Measurements from ENCODE around the gene ARID5B. TPM values are rescaled to one million over a fixed set of nuclear protein-coding genes. Genes with fewer than 3 reads are reported as not detected.

ARID5B gene
- total and polyA plus RNA-seq, 5 donors from 2014 or later, result 58.1 to 169 (median 64.0) TPM

GRCh38 chr10:62085821-62086220 is 184.3 kb downstream of the ARID5B start:
- Histone ChIP-seq H3K27me3 (ENCODE audit: control insufficient read depth, insufficient read depth, low read length) (no peaks in the 10 kb centered on the region), H3K4me3 (ENCODE audit: low read depth, low read length) (no peak overlapping the region), H3K9me3 (ENCODE audit: control insufficient read depth in 2 of 2, low read length in 2 of 2) (no peaks in the 10 kb centered on the region), H3K36me3 (ENCODE audit: control insufficient read depth, insufficient read depth, low read length) (peaks cover 54% of the 10 kb centered on the region), H3K4me1 (ENCODE audit: control insufficient read depth, insufficient read depth, low read length, poor library complexity, severe bottlenecking) (peaks cover 64% of the 10 kb centered on the region), H3K27ac (ENCODE audit: insufficient read depth, low read length, poor library complexity, severe bottlenecking) (peak overlapping the region; percentile 89)
- peaks cover 47 to 92% (median 77%) of the 10 kb centered on the region in 4 donors for H3K4me1 Mint-ChIP-seq
- peak overlapping the region; percentile 83 to 90 (median 83) for H3K27ac Mint-ChIP-seq
- peaks cover 52% of the 10 kb centered on the region for H3K36me3 Mint-ChIP-seq
- DNase-seq (no peak), ATAC-seq (ENCODE audit: low read depth in 2 of 2) (no peak)
- H3K27me3 Mint-ChIP-seq, result no peaks in the 10 kb centered on the region
- peak overlapping the region in 3 of 4 donors; percentile 10 to 39 (median 21) for H3K4me3 Mint-ChIP-seq
- H3K9me3 Mint-ChIP-seq, result no peaks in the 10 kb centered on the region

GRCh38 chr10:62087329-62087728 is 185.8 kb downstream of the ARID5B start:
- peak overlapping the region; percentile 41 to 52 (median 51) for H3K27ac Mint-ChIP-seq
- no peak for ATAC-seq (ENCODE audit: low read depth in 2 of 2)
- H3K4me3 Mint-ChIP-seq, result peak overlapping the region in 3 of 4 donors; percentile 3 to 80 (median 53)
- no peaks in the 10 kb centered on the region for H3K27me3 ChIP-seq (ENCODE audit: control insufficient read depth, insufficient read depth, low read length)
- H3K9me3 Mint-ChIP-seq, result no peaks in the 10 kb centered on the region
- no peaks in the 10 kb centered on the region for H3K9me3 ChIP-seq (ENCODE audit: control insufficient read depth in 2 of 2, low read length in 2 of 2)
- peaks cover 42 to 77% (median 67%) of the 10 kb centered on the region in 4 donors for H3K4me1 Mint-ChIP-seq
- H3K4me1 ChIP-seq (ENCODE audit: control insufficient read depth, insufficient read depth, low read length, poor library complexity, severe bottlenecking), result peaks cover 49% of the 10 kb centered on the region
- peak overlapping the region; percentile 8 for H3K27ac ChIP-seq (ENCODE audit: insufficient read depth, low read length, poor library complexity, severe bottlenecking)
- peaks cover 67% of the 10 kb centered on the region for H3K36me3 ChIP-seq (ENCODE audit: control insufficient read depth, insufficient read depth, low read length)
- no peaks in the 10 kb centered on the region for H3K27me3 Mint-ChIP-seq
- H3K36me3 Mint-ChIP-seq, result peaks cover 62% of the 10 kb centered on the region
- H3K4me3 ChIP-seq (ENCODE audit: low read depth, low read length), result no peak overlapping the region
- no peak for DNase-seq

GRCh38 chr10:62088786-62089185 is 187.3 kb downstream of the ARID5B start:
- H3K4me3 Mint-ChIP-seq, result peak overlapping the region in 3 of 4 donors; percentile 28 to 80 (median 53)
- Histone ChIP-seq H3K4me3 (ENCODE audit: low read depth, low read length) (no peak overlapping the region), H3K27ac (ENCODE audit: insufficient read depth, low read length, poor library complexity, severe bottlenecking) (no peak overlapping the region), H3K27me3 (ENCODE audit: control insufficient read depth, insufficient read depth, low read length) (no peaks in the 10 kb centered on the region), H3K36me3 (ENCODE audit: control insufficient read depth, insufficient read depth, low read length) (peaks cover 79% of the 10 kb centered on the region), H3K9me3 (ENCODE audit: control insufficient read depth in 2 of 2, low read length in 2 of 2) (no peaks in the 10 kb centered on the region), H3K4me1 (ENCODE audit: control insufficient read depth, insufficient read depth, low read length, poor library complexity, severe bottlenecking) (peaks cover 35% of the 10 kb centered on the region)
- no peaks in the 10 kb centered on the region for H3K27me3 Mint-ChIP-seq
- peaks cover 44 to 75% (median 61%) of the 10 kb centered on the region in 4 donors for H3K4me1 Mint-ChIP-seq
- no peak for ATAC-seq (ENCODE audit: low read depth in 2 of 2)
- H3K27ac Mint-ChIP-seq, result peak overlapping the region; percentile 66 to 71 (median 71)
- peaks cover 75% of the 10 kb centered on the region for H3K36me3 Mint-ChIP-seq
- H3K9me3 Mint-ChIP-seq, result no peaks in the 10 kb centered on the region
- no peak for DNase-seq

DNA sequence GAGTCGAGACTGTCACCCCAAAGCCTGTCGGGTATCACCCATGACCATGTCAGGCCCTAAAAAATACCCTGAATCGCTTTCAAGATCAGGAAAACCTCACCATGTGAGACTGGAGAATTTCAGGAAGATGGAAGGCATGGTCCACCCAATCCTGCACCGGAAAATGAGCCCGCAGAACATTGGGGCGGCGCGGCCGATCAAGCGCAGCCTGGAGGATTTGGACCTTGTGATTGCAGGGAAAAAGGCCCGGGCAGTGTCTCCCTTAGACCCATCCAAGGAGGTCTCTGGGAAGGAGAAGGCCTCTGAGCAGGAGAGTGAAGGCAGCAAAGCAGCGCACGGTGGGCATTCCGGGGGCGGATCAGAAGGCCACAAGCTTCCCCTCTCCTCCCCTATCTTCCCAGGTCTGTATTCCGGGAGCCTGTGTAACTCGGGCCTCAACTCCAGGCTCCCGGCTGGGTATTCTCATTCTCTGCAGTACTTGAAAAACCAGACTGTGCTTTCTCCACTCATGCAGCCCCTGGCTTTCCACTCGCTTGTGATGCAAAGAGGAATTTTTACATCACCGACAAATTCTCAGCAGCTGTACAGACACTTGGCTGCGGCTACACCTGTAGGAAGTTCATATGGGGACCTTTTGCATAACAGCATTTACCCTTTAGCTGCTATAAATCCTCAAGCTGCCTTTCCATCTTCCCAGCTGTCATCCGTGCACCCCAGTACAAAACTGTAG is 191.0 kb downstream of the ARID5B start:
- peaks cover 79% of the 10 kb centered on the region for H3K36me3 ChIP-seq (ENCODE audit: control insufficient read depth, insufficient read depth, low read length)
- no peak overlapping the region for H3K4me3 Mint-ChIP-seq
- no peaks in the 10 kb centered on the region for H3K27me3 Mint-ChIP-seq

DNA sequence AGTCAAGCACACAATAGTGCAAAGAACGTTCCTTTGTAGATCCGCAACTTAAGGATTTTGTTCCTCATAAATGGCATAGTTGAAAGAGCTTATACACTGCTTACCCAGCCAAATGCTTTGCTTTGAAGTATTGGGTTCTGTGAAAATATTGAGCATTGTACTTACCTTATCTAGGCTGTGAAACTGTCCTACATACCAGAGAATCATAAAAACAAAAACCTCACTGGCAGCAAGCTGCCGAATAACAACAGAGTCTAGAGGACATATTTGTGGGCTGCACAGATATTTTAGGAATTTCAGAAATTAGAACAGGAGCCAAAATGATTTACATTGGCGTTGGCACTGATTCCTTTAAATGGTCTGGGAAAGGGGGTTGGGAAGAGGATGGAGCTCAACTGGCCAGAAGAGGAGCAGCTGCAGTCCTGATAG is 192.4 kb downstream of the ARID5B start:
- peaks cover 34 to 66% (median 54%) of the 10 kb centered on the region in 4 donors for H3K4me1 Mint-ChIP-seq
- H3K9me3 ChIP-seq (ENCODE audit: control insufficient read depth in 2 of 2, low read length in 2 of 2), result no peaks in the 10 kb centered on the region
- peaks cover 7% of the 10 kb centered on the region for H3K4me1 ChIP-seq (ENCODE audit: control insufficient read depth, insufficient read depth, low read length, poor library complexity, severe bottlenecking)
- H3K4me3 ChIP-seq (ENCODE audit: low read depth, low read length), result no peak overlapping the region
- DNase-seq, result no peak
- H3K27me3 Mint-ChIP-seq, result no peaks in the 10 kb centered on the region
- H3K27ac ChIP-seq (ENCODE audit: insufficient read depth, low read length, poor library complexity, severe bottlenecking), result no peak overlapping the region
- peaks cover 70% of the 10 kb centered on the region for H3K36me3 ChIP-seq (ENCODE audit: control insufficient read depth, insufficient read depth, low read length)
- H3K9me3 Mint-ChIP-seq, result peaks cover 0 to 3% (median 0%) of the 10 kb centered on the region in 7 donors
- H3K27ac Mint-ChIP-seq, result peak overlapping the region; percentile 37 to 65 (median 57)
- H3K27me3 ChIP-seq (ENCODE audit: control insufficient read depth, insufficient read depth, low read length), result no peaks in the 10 kb centered on the region
- no peak for ATAC-seq (ENCODE audit: low read depth in 2 of 2)
- H3K36me3 Mint-ChIP-seq, result peaks cover 71% of the 10 kb centered on the region
- no peak overlapping the region for H3K4me3 Mint-ChIP-seq

More for the DNA sequence above, 191.0 kb downstream of the ARID5B start:
- ATAC-seq (ENCODE audit: low read depth in 2 of 2), result no peak
- H3K27ac Mint-ChIP-seq, result peak overlapping the region in 2 of 3 donors; percentile 20 to 32
- Histone ChIP-seq H3K9me3 (ENCODE audit: control insufficient read depth in 2 of 2, low read length in 2 of 2) (no peaks in the 10 kb centered on the region), H3K27me3 (ENCODE audit: control insufficient read depth, insufficient read depth, low read length) (no peaks in the 10 kb centered on the region), H3K4me1 (ENCODE audit: control insufficient read depth, insufficient read depth, low read length, poor library complexity, severe bottlenecking) (peaks cover 14% of the 10 kb centered on the region), H3K27ac (ENCODE audit: insufficient read depth, low read length, poor library complexity, severe bottlenecking) (no peak overlapping the region), H3K4me3 (ENCODE audit: low read depth, low read length) (no peak overlapping the region)
- H3K36me3 Mint-ChIP-seq, result peaks cover 74% of the 10 kb centered on the region
- H3K4me1 Mint-ChIP-seq, result peaks cover 44 to 68% (median 56%) of the 10 kb centered on the region in 4 donors
- DNase-seq, result no peak
- peaks cover 0 to 1% (median 0%) of the 10 kb centered on the region in 7 donors for H3K9me3 Mint-ChIP-seq

GRCh38 chr10:62095181-62096122 is 194.0 kb downstream of the ARID5B start:
- Mint-ChIP-seq H3K27me3 (no peaks in the 10 kb centered on the region), H3K4me3 (peak overlapping the region in 1 of 4 donors; percentile 32), H3K9me3 (peaks cover 0 to 3% (median 0%) of the 10 kb centered on the region in 7 donors), H3K4me1 (peaks cover 29 to 60% (median 51%) of the 10 kb centered on the region in 4 donors), H3K27ac (peak overlapping the region in 2 of 3 donors; percentile 1 to 35), H3K36me3 (peaks cover 61% of the 10 kb centered on the region)
- Histone ChIP-seq H3K27ac (ENCODE audit: insufficient read depth, low read length, poor library complexity, severe bottlenecking) (no peak overlapping the region), H3K4me1 (ENCODE audit: control insufficient read depth, insufficient read depth, low read length, poor library complexity, severe bottlenecking) (no peaks in the 10 kb centered on the region), H3K4me3 (ENCODE audit: low read depth, low read length) (no peak overlapping the region), H3K36me3 (ENCODE audit: control insufficient read depth, insufficient read depth, low read length) (peaks cover 56% of the 10 kb centered on the region), H3K9me3 (ENCODE audit: control insufficient read depth in 2 of 2, low read length in 2 of 2) (no peaks in the 10 kb centered on the region), H3K27me3 (ENCODE audit: control insufficient read depth, insufficient read depth, low read length) (no peaks in the 10 kb centered on the region)
- ATAC-seq (ENCODE audit: low read depth in 2 of 2) (no peak), DNase-seq (no peak)

- peak overlapping the region in 1 of 4 donors; percentile 49 for H3K4me3 Mint-ChIP-seq
- Histone ChIP-seq H3K27ac (ENCODE audit: insufficient read depth, low read length, poor library complexity, severe bottlenecking) (no peak overlapping the region), H3K4me1 (ENCODE audit: control insufficient read depth, insufficient read depth, low read length, poor library complexity, severe bottlenecking) (no peaks in the 10 kb centered on the region), H3K9me3 (ENCODE audit: control insufficient read depth in 2 of 2, low read length in 2 of 2) (no peaks in the 10 kb centered on the region), H3K36me3 (ENCODE audit: control insufficient read depth, insufficient read depth, low read length) (peaks cover 46% of the 10 kb centered on the region), H3K4me3 (ENCODE audit: low read depth, low read length) (no peak overlapping the region), H3K27me3 (ENCODE audit: control insufficient read depth, insufficient read depth, low read length) (no peaks in the 10 kb centered on the region)
- H3K36me3 Mint-ChIP-seq, result peaks cover 52% of the 10 kb centered on the region
- H3K9me3 Mint-ChIP-seq, result peaks cover 0 to 3% (median 0%) of the 10 kb centered on the region in 7 donors
- ATAC-seq (ENCODE audit: low read depth in 2 of 2), result no peak
- H3K27me3 Mint-ChIP-seq, result no peaks in the 10 kb centered on the region
- DNase-seq, result no peak
- H3K4me1 Mint-ChIP-seq, result peaks cover 28 to 58% (median 51%) of the 10 kb centered on the region in 4 donors
- peak overlapping the region in 2 of 3 donors; percentile 1 to 13 for H3K27ac Mint-ChIP-seq
Measured at GRCh38 chr10:62096256-62096933, 194.9 kb downstream of the ARID5B start.
